Tongue (tissue), 2 donors: ENCODE results near the gene SHC3. TPM values are rescaled to one million over a fixed set of nuclear protein-coding genes. Genes with fewer than 3 reads are reported as not detected.
A peak's percentile ranks its signal among the peaks of the same experiment; 100 is the strongest.

ENCODE experiments used
- DNase-seq: peaks from one replicate; pipeline ENCODE4 v3.0.0-alpha.2; 2015
- total RNA-seq: library from RNA; depleted of rRNA; stranded (reverse); fragments of >200 nt; gene quantifications from one replicate; pipeline ENCODE4 v1.2.3, GENCODE V29; 2014

SHC3 gene
- total RNA-seq, 1 donor from 2014 or later: 1.1 TPM

GRCh38 chr9:89000371-89000781, 178.2 kb downstream of the SHC3 start:
- no peak for DNase-seq

GRCh38 chr9:88998911-88999310, 179.7 kb downstream of the SHC3 start:
- no peak for DNase-seq

GRCh38 chr9:88998503-88998902, 180.1 kb downstream of the SHC3 start:
- DNase-seq: peak; percentile 53

- DNase-seq: no peak
Measured at GRCh38 chr9:88997646-88998045, 181.0 kb downstream of the SHC3 start.

GRCh38 chr9:88996921-88997235, 181.7 kb downstream of the SHC3 start:
- no peak for DNase-seq

DNA sequence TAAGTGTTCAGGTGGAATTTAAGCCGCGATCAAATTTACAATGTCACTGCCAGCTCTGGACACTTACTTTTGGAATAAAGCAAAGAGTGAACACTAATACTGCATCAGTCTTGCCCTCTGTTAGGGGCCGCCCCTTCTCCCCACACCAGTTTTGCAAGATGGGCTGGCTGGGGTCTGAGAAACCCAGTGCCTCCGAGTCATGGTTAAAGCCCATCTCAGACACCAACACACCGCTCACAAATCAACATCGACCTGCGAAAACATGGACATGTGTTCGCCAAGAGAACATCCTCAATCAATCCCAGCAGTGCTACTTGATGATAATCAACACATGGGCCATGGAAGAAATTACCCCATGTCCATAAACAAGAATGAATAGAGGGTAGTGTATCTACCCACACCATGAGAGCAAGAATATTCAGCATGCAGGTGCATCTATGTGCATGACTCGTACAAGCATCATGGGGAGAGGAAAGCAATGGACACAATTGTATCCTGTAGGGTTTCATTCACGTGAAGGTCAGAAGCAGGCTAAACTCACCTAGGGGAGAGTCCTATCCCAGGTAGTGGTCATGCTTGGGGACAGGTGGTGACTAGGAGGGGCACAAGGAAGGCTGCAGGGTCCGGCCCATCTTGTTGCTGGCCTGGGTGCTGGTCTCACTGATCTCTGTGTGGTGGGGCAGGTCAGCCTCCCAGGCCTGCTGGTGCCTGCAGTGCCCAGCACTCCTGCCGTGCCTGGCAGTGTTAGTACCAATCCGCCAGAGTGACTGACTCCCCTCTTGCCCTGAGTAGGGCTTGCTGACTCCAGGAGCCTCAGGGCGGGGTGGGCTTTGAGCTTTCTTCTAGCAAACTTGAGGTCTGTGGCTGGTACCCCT, 182.3 kb downstream of the SHC3 start:
- DNase-seq: no peak

- no peak for DNase-seq
Measured at GRCh38 chr9:88995627-88996026, 183.0 kb downstream of the SHC3 start.

DNA sequence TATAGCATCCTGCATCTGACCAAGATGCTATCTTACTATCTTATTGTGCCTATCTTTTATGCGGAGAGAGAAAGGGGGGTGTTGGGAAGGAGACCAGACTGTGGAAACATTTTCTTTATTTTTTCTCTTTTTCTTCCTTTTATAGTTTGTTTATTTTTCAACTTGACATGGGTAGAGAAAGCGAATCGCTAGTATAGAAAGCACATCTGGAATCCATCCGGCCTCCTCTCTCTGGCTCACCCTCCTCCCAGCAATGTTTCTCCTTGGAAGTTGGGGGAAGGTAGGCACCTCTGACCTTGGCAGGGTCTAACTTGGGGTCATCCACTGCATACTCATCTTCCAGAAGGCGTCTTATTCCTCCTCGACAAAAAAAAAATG, 183.4 kb downstream of the SHC3 start:
- DNase-seq: peak; percentile 65

DNA sequence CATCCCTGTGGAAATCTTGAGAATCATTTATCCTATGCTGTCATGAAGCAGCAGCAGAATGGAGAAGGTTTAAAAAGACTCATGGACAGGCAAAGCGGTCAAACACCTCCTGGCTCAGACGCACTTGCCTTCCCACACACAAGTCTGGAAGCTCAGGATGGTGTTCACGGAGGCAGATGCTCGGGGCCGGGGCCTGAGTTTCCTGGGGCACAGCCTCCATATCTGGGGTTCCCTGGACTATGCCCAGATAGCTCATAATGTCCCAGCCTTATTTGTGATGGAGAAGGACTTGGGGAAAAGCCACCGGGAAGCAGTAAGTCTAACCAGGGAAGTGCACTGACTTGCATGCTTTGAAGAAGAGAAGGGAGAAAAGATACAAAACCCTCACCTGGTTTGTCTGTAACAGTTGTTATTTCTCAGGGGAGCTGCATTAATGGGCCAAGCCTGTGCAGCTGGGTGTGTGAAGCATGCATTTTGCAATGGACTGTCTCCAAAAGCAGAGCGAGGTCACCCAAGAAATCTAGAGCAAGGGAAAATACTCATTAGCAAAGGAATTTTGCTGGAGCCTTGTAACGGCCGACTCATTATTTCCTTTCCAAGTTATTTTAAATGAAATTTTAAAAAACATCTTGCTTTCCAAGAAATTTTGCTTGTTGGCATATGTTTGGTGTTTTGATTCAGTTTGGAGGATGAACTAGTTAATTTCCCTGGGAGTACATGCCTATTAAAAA, 184.0 kb downstream of the SHC3 start:
- peak; percentile 84 for DNase-seq

- DNase-seq: no peak
Measured at GRCh38 chr9:88993871-88994460, 184.7 kb downstream of the SHC3 start.

DNA sequence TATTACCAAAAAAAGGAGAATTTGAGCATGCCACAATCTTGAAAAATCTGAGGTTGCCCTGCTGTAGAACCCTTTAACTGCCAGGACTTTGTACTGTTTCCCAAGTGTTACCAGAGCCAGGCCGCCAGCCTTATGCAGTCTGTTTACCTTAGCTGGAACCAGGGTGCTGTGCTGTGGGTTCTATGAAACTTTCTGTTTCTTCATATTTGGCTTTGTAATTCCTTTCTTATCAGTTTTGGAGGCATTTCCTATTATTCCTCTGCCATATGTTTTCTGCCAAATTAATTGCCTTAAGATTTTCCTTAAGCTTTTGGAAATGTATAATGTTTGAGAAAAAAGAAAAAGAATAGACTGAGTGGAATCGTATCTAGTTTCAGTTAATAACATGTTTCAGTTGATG, 185.3 kb downstream of the SHC3 start:
- DNase-seq: no peak

DNA sequence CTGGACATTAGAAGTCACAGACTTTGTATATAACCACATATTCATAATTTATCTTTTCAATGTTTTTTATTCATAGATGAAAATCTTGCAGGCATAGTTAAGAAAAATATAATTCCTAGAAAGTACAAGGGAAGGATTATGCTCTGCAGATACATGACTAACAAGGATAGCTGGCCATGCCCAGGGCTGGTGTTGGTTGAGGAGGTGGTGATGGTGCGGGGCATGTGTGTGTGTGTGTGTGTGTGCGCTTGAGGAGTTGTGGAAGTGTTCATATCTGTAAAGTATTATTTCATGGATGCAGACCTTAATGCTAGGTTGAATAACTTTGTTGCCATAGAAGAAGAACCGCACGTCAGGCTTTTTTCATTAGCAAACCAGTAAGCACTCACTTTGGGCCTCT, 186.1 kb downstream of the SHC3 start:
- no peak for DNase-seq

DNA sequence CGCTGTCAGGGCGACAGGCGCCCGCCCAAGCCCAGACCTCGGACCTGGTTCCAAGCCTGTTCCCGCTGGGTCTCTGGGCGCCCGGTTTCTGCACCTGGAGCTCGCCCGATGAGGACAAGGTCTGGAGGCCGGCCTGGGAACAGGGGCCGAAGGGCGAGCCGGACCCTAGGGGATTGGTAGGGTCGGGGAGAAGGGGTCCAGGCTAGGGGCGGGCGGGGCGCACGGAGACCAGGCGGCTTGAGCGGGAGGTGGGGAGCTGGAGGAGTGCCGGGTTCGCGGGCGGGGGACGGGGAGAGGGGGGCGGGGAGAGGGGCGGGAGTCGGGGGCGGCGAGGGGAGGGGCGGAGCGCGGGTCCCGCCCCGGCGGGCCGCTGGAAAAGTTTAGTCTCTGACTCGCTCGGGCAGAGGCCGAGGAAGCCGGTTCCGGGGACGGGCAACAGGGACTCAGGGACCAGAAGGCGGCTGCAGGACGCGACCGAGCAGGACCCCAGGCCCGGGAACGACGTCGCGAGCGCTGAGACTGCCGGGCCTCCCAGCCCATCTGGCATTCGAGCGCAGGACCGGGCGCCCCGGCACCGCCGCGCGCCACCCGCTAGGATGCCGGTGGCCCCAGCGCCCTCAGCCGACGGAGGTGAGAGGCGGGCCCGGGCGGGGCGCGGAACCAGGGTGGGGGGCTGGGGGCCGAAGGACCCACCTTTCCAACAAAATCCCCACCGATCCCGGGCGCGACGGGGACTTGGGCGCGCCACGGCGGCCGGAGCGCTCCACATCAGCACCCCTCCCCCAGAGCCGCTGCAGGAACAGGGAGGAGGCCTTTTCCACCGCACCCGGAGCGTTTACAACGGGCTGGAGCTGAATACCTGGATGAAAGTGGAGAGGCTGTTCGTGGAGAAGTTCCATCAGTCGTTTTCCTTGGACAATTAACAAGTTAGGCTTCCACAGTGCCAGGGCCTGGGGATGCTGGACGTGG, 187.3 kb downstream of the SHC3 start, which contains the start of gene S1PR3:
TSS of gene S1PR3 (plus strand) at position 403 of the 969 bp plus-strand sequence. CDS start 9,733 bp downstream, outside the sequence.
- peak; percentile 83 for DNase-seq

DNA sequence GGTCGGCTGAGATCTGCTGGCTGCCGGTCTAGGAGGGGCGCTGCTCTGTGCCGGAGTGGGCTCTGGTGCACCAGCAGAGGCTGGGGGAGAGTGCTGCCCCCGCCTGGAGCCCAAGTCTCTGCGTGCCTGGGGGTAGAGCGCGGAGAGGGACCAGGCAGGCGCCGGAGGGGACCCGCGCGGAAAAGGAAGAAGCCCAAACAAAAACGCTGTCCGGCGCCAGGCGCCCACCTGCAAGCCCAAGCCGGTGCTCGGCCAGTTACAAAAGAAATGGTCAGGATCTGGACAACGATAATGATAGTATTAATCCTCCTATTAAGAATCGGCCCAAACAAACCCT, 187.9 kb downstream of the SHC3 start:
- no peak for DNase-seq

DNA sequence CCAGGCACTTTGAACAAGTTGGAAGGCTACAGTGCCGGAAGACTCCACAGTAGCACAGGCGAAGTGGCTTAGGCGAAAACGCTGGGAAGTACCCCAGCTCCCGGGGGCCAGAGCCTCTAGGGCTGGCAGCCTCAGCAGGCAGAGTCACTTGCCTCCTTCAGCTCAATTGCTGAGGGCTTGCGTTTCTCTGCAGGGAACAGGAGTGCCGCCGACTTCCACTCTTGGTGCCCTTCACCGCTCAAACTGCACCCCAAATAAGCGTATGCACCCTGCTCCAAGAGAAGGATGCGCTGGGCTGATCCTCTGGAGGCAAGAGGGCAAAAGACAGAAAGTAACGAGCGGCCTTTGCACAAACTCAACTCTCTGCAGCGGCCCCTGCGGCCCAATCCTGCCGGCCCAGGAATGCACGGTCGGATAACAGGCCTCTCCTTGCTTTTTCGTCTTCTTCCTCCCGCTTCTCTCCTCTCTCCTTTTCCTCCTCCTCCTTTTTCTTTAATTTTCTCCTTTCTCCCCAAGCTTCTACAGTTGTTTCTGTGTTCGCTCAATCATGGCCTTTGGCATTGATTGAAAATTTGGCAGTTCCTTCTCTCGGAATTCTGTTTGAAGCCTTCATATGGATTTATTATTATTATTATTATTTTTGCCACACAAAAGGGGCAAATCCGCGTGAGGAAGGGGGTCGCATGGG, 188.4 kb downstream of the SHC3 start:
- DNase-seq: no peak

- no peak for DNase-seq
Measured at GRCh38 chr9:88988796-88989641, 189.6 kb downstream of the SHC3 start.

GRCh38 chr9:88987661-88988060, 191.0 kb downstream of the SHC3 start:
- DNase-seq: no peak

- DNase-seq: no peak
Measured at GRCh38 chr9:88986776-88987175, 191.8 kb downstream of the SHC3 start.

- DNase-seq: no peak
Measured at GRCh38 chr9:88985616-88986015, 193.0 kb downstream of the SHC3 start.

- DNase-seq: no peak
Measured at GRCh38 chr9:88984543-88984883, 194.1 kb downstream of the SHC3 start.
